Epithelial cell of prostate (primary cell): ENCODE data around the gene OTOL1.
"Not testable (repeated sequence)": the region's sequence is repeated elsewhere in the genome, so short reads cannot be mapped to it uniquely, and the experiment has no call there.

Experiments
- DNase-seq: peaks from one replicate; pipeline ENCODE4 v3.0.0-alpha.2; 2011; ENCODE audit warnings: low read depth, low spot score
- H3K27ac ChIP-seq: fragments of 450-650 bp; 2 replicates; pipeline ENCODE4 v1.5.1; 2017; ENCODE audit warnings: mild to moderate bottlenecking

The OTOL1 gene

DNA sequence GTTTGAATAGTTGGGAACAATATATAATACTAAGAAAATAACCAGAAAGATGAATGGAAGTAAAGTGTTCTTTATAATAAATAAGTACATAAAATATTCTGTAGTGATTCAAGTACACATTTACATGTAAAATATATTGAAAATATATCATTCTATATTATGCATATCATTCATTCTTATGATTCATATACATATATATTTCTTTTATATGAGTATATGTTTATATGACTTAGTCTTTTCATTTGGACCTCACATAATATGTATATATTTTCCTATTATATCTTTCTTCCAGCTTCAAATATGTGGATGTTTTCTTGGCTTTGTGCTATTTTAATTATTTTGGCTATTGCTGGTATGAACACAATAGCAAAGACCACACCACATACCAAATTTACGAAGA lies at the start of gene OTOL1:
Gene OTOL1 (plus strand): TSS at position 301 of the 400 bp plus-strand sequence. CDS start 0 bp downstream, at position 301.
- H3K27ac ChIP-seq, result no peak within 1 kb of the TSS
- no peak for DNase-seq

DNA sequence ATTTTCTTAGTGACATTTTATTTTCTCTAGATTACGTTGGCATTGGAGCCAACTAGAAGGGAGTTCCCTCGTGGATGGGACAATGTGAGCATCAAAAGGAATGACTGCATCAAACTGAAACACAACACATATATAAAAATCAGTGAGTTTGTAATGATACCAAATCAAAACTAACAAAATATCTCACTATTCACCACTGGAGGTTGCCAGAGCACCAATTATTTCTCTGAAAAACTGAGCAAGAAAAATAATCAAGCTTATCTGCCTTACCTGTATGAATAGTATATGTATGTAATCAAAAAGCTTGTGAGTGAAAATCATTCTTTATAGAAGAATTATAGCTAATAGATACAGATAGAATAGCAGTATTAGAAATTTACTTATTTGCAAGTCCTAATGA lies 46.8 kb upstream of the OTOL1 start:
- H3K27ac ChIP-seq, result no peak overlapping the region
- DNase-seq, result no peak

DNA sequence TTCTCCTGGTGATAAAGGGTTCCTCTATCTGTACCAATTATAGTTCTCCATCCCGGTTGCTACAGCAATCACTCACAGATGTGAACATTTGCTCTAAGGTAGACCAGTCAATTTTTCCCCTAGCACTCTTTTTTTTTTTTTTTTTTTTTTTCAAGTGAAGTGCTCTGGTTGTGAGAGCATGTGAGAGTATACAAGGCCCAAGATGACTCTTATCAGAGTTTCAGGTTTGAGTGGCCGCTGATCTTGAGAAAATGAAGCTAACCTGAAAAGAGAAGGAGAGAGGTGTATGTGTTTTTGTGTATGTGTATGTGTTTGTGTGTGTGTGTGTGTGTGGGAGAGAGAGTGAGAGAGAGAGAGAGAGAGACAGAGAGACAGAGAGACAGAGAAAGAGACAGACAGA lies 44.4 kb upstream of the OTOL1 start:
- no peak overlapping the region for H3K27ac ChIP-seq
- DNase-seq, result no peak

DNA sequence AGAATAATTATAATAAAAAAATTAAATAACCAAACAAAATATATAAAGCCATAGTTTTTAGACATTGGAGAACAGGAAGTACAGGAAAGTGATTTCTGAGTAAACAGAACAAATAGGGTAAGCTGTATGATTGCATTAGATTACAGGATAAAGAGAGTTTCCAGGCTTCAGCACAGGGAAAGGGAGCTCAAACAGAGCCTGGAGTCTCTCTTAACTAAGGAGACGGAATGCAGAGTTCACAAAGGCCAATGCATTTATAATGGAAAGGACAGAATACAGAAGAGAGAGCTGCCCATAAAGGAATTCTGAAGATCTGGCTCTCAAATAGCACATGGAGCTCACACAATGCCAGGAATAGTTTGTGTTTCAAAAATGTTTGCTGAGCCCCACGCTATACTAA lies 42.0 kb upstream of the OTOL1 start:
- no peak overlapping the region for H3K27ac ChIP-seq
- no peak for DNase-seq

DNA sequence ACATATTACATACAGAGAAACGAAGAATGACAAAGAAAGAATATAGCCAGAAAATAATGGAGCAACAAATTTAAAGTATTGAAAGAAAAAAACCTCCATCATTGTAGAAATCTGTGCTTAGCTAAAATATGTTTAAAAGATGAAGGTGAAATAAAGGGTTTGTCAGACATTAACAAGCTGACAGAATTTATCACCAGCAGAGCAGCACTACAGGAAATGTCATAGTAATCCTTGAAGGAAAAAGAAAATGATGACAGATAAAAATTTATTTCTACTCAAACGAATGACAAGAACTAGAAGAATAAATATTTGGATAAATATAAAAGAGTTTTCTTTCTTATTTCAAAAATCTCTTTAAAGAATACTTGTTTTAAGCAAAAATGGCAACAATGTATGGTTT lies 40.6 kb upstream of the OTOL1 start:
- no peak for DNase-seq
- no peak overlapping the region for H3K27ac ChIP-seq

DNA sequence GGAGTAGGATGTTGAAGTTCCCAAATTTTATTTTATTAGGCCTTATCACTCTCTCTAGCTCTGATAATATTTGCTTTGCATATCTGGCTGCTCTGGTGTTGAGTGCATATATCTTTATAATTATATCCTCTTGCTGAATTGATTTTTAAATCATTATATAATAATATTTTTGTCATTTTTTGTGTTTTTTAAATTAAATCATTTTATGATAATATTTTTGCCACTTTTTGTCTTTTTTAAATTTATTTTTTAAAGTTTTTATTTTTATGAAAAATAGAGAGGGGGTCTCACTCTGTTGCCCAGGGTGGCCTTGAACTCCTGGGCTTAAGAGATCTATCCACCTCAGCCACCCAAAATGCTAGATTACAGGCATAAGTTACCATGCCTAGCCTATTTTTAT lies 34.5 kb upstream of the OTOL1 start:
- DNase-seq, result no peak
- H3K27ac ChIP-seq, result no peak overlapping the region

DNA sequence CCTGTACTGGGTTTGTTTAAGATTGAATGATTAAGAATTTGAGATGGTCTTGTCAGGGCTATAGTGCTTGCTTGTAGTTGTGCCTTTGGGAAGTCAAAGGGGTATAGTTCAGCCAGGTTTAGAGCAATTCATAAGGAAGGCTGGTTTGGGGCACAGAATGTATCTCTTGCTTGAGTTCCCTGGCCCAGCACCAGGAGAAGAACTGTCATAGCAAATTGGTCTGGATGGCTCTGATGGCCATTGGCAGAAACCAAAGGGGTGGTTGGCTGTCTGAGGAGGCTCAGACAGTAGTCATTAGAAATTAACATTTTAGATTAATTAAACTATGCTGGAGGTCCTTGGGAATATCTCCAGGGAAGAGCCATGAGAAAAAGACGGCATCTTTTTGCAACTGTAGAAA lies 25.4 kb upstream of the OTOL1 start:
- DNase-seq, result no peak
- H3K27ac ChIP-seq, result no peak overlapping the region

DNA sequence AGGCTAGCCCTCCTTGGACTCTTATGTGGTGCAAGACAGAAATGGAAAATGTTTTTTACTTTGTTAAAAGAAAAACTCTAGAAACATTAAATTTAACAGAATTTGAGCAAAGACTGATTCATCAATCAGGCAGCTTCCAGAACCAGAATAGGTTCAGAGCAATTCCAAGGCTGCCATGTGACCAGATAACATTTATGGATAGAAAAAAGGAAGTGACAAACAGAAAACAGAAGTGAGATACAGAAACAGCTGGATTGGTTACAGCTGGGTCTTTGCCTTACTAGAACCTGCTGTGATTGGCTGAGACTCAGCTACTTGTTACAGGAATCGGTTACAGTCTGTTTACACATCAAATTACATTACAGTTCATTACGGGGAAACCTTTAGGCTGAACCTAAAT lies 22.5 kb upstream of the OTOL1 start:
- no peak overlapping the region for H3K27ac ChIP-seq
- DNase-seq, result no peak

DNA sequence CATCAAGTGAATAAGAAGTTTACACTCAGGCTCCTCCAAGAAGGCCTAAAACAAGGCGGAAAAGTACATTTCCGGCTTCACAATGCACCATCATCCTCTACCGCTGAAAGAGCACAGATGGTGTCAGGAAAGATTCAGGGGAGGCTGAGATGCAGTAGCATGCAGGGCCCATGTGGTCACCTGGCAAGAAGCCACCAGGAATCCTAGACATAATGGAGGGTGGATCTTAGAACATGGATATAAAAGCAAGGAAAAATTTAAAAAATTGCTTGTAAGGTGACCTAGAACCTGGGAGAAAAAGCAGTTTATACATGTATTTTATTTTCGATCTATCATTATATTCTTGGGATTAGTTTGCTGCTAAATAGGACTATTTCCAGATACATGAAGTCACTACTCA lies 21.9 kb upstream of the OTOL1 start:
- DNase-seq, result no peak
- H3K27ac ChIP-seq, result no peak overlapping the region

DNA sequence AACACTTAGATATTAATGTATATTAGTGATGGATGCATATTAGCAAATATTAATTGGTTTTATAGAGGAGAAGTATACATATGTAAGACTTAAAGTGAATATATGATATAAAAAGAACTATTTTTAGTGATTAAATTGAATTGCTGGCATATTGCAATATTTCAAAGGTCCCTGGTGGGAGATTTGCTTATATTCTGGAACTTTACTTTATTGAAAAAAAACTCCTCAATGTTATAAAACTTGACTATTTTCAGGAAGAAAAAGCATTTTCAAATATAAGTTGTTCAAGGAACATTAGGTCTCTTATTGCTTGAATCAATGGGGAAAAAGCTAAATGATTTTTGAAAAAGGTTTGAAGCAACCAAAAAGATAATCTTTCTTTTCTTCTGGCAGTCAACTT lies 21.4 kb upstream of the OTOL1 start:
- H3K27ac ChIP-seq, result no peak overlapping the region
- no peak for DNase-seq

DNA sequence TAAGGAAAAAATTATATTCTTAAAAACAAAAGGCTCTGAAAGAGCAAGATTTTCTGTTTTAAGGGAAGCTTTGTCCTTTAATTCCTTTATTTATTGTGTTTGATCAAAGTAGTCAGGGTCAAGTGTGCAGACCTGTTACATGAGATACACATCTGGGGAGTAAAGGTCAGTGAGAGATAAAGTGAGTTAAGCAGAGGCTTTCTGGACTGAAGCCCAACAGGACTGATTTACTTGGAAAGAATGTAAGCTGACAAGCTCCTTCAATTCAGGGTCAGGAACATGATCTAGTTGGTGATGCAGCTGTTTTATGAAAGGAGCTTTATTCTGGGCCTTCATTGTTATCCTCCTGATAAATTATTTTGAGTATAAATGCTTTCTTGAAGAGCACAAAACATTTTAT lies 20.7 kb upstream of the OTOL1 start:
- H3K27ac ChIP-seq, result no peak overlapping the region
- peak; percentile 54 for DNase-seq

DNA sequence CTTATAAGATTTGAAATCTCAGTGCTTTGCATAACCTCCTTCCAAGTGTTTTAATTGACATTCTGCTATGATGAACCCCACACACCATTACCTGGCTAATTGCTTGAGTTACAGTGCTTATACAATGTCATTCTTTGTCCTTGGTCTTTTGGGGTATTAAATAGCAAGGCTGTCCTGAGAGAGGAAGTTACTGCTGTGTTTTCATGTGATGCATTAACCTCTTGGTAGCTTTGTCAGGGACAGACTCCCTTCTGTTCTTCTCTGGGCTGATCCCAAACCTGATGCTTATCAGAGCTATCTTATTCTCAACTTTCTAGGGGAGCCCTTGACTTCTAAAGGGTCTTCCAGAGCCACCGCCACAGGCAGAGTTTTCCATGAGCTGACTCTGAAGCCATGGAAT lies 12.4 kb upstream of the OTOL1 start:
- H3K27ac ChIP-seq, result no peak overlapping the region
- DNase-seq, result no peak

DNA sequence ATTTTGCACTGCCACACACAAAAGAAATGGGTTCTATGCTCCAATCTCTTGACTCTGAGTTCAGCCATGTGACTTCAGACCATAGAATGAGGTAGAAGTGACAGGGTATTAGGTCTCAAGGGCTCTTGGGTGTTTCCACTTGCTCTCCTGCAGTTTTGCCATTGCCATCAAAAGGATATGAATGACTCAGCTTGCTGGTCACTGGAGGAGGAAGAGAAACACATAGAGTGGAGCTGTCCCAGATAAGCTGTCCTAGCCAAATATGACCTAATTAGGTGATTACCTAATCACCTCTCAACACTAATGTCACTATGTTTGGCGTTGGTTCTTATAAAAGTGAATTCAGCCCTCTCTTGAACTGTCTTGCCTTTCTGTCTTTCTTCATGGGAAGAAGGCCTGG lies 8.3 kb upstream of the OTOL1 start:
- H3K27ac ChIP-seq, DNase-seq: not testable (repeated sequence)

DNA sequence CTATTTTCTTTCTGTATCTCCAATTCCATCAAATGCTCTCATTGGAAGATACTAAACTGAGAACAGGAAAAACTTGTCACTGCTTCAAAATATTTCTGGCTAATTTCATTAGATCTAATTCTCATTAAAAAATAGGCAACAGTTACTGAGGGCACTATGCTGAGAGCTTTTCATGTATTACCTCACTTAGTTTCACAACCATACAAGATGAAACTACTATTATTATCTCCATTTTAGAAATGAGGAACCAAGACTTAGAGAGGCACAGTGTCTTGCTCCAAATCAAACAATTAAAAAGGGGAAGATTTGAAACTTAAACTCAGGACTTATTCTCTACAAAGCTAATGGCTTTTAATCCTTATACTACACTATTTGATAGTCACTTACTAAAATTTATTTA lies 7.2 kb upstream of the OTOL1 start:
- H3K27ac ChIP-seq, result no peak overlapping the region
- no peak for DNase-seq

DNA sequence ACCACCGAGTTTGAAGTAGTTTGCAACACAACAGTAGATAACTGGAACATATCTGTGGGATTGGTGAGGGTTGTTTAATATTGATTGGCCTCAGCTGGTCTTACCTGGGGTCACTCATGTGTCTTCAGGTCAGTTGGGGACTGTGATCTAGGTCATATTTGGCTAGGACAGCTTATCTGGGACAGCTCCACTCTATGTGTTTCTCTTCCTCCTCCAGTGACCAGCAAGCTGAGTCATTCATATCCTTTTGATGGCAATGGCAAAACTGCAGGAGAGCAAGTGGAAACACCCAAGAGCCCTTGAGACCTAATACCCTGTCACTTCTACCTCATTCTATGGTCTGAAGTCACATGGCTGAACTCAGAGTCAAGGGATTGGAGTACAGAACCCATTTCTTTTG lies 5.8 kb upstream of the OTOL1 start:
- H3K27ac ChIP-seq, DNase-seq: not testable (repeated sequence)

DNA sequence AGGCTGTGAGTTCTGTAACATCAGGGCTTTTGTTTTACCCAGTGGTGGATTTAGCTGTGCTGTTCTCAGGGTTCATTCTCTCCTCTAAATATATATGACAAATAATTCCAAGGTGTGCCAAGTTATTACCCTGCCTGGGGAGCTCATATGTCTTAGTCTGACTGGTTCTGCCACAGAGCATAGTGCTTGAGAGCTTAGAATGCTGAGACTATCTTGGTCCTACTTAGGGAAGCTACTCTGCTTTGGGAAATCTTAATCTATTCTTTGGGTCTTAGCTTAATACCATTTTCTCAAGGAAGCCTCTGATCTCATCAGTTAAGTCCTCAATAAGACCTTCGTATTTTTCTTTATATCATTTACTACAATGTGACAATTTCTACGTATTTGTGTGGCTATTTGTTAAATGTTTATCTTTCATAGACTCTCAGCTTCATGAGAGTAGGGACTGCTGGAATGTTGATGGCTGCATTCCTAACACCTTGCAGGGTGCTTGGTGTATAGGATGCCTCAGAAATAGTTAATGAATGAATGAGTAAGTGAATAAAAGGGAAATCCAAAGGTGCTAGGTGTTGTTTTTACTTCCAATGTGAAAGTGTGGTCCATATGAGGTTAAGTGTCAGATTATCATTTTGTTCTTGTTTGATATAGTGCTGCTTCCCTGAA lies 1.8 kb downstream of the OTOL1 start:
- H3K27ac ChIP-seq, result no peak overlapping the region

DNA sequence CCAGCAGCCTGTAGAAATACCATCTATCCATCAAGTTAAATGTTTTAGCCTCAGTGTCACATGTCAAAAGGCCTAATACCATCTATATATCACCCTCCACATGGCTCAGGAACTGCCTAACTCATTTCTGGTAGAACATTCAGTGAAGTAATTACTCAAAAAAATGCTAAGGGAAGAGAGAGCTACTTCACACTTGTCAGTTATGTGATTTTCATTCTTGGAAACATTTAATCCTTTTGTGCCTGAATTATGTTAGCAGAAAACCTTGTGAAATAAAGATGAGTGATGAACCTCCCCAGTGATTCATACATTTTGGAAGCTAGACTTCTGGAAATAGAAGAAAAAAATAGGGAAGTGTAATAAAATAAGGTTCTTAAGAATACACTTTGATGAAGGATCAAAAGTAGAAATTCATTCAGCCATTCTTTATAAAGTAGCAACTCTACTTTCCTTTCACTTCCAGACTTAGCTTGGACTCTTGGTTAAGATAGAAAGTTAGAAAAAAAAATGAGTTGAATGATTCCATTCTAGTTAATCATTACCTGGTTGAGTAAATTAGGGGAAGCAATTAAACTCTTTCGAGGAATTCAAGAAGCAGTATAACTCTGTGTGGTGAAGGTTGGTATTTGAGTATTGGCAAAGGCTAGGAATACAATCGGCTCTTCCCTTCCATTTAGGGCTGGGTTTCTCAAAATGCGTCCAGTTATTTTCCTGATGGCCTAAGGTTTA lies 3.6 kb downstream of the OTOL1 start:
- H3K27ac ChIP-seq, result no peak overlapping the region
- DNase-seq, result no peak

More for the DNA sequence above, 1.8 kb downstream of the OTOL1 start:
- no peak for DNase-seq

DNA sequence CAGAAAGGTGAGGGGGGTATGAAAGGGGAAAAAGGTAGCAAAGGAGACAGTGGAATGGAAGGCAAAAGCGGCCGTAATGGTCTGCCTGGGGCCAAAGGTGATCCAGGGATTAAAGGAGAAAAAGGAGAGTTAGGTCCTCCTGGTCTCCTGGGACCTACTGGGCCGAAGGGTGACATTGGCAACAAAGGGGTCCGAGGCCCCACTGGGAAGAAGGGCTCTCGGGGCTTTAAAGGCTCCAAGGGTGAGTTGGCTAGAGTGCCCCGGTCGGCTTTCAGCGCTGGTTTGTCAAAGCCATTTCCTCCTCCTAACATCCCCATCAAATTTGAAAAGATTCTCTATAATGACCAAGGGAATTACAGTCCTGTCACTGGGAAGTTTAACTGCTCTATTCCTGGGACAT lies 6.7 kb downstream of the OTOL1 start:
- no peak overlapping the region for H3K27ac ChIP-seq
- no peak for DNase-seq

DNA sequence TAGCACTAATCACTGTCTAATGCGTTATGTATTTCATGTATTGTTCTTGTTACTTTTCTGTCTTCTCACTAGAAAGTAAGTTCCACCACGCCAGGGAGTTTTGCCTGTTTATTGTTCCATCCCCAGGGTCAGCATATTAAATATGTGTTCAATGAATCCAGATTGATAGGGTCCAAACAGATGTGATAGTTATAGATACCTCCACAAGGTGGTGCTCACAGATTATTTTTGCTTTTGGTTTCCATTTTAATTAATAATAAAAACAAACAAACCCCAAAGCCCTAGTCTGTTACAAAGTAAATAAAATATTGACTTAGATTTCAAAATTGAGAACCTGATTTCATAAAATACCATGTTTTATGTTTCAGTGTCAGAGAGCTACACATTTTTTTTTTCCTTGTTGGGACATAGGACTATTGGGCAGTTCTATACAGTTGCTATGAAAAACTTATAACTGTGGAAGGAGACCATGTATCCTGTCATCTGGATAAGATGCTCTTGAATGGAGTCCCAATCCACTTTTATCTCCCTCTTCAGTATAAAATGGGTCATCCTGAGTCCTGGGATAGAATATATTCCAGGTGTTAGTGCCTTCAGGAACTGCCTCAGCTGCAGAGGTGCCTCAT lies 12.4 kb downstream of the OTOL1 start:
- H3K27ac ChIP-seq, result no peak overlapping the region
- no peak for DNase-seq

DNA sequence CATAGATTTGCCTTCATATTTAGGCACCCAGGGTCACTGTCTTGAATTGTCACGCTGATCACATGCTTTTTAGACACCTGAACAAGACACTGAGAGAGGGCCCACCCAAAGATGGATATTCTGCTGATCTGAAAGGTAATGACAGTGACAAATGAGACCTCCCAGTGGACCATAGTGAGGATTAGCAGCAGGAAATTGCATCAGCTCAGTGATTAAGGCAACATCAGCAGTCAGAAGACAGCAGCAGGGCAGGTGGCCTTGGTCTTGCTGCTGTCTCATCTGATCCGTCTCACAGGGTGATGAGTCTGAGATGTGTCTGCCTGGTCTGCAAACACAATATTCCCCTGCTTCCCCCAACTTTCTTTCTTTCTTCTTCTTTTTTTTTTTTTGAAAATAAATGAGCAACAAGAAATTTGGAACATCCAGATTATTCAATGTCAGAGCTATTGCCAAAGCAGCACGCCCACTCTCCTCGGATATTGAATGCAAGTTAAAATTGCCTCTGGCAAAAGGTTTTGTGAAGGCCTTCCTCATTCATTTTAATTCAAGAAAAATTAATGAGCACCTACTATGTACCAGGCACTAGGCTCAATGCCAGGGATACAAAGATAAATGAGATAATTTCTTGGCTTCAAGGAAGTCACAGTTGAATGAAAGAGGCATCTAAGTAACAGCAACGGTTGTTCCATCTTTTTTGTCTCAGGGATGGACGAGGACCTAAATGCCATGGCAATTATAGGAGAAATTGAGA lies 14.1 kb downstream of the OTOL1 start:
- no peak for DNase-seq

DNA sequence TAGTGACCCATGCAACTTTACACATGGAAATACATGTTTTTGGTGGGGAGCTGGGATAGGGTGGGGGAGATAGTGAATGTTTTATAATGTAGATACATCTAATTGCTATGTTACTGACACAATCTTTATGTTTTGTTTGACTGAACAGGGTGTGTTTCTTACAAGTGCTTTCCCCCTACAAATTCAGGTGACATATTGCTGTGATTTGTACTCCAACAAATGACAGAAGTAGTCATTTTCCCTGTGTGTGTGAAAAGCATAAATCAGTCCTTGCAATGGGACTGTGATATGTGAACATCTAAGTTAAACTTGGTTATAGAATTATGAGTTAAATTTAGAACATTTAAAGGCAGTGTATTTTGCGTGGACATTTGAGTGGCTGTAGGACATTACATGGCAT lies 27.3 kb downstream of the OTOL1 start:
- no peak overlapping the region for H3K27ac ChIP-seq
- DNase-seq, result no peak

More for the DNA sequence above, 14.1 kb downstream of the OTOL1 start:
- H3K27ac ChIP-seq, result no peak overlapping the region
